Transverse colon (tissue), 4 donors: ENCODE measurements around the gene GABRB1.

Experiments
- POLR2A ChIP-seq: fragments of 450-650 bp; IDR thresholded peaks from one replicate; pipeline ENCODE4 v1.6.1; 2016; ENCODE audit warnings: antibody characterized with exemption, mild to moderate bottlenecking, moderate library complexity
- POLR2AphosphoS5 ChIP-seq, 3 donors: sonication (generic); formaldehyde crosslinking; IDR thresholded peaks; one replicate each; pipeline ENCODE4 v1.6.1; 2016; ENCODE audit warnings: antibody characterized with exemption in 3 of 3
- TF ChIP-seq, protein P1 (sequence below), 5 experiments: fragments of 200-600 bp in 3 of 5; fragments of 450-650 bp in 2 of 5; sonication (generic) in 3 of 5; IDR thresholded peaks; 1 replicate in 2 of 5; 2 replicates in 3 of 5; pipeline ENCODE4 v1.5.1; 2016 to 2017; ENCODE audit warnings: antibody characterized with exemption in 5 of 5, inconsistent platforms in 3 of 5, mild to moderate bottlenecking in 2 of 5, moderate library complexity in 1 of 5

DNA sequence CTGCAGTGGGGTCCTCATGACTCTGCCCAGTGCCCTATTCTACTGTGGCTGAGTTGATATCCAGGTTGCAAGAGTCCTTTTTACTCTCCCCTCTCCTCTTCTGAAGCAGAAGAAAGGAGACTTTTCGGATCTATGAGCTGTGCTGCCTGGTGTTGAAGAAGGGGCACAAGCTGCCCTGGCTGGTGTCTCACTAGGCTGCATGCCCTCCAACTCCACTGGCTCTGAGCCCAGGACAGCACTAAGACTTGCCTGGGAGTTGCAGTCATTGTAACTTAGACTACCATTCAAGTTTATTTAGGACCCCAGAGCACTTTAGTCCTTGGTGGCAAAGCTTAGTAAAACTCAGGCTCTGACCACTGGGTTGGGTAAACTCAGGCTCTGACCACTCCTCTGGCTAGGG is 89.4 kb downstream of the GABRB1 start:
- TF ChIP-seq POLR2AphosphoS5 (IDR thresholded peaks at IDR 0.05) (no peak), POLR2A (no peak)
- TF ChIP-seq, protein P1, sequence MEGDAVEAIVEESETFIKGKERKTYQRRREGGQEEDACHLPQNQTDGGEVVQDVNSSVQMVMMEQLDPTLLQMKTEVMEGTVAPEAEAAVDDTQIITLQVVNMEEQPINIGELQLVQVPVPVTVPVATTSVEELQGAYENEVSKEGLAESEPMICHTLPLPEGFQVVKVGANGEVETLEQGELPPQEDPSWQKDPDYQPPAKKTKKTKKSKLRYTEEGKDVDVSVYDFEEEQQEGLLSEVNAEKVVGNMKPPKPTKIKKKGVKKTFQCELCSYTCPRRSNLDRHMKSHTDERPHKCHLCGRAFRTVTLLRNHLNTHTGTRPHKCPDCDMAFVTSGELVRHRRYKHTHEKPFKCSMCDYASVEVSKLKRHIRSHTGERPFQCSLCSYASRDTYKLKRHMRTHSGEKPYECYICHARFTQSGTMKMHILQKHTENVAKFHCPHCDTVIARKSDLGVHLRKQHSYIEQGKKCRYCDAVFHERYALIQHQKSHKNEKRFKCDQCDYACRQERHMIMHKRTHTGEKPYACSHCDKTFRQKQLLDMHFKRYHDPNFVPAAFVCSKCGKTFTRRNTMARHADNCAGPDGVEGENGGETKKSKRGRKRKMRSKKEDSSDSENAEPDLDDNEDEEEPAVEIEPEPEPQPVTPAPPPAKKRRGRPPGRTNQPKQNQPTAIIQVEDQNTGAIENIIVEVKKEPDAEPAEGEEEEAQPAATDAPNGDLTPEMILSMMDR (IDR thresholded peaks at IDR 0.05): no peak
